ENCODE data around the gene MATK. TPM values are rescaled to one million over a fixed set of nuclear protein-coding genes. Genes with fewer than 3 reads are reported as not detected.

MATK gene
- polyA plus RNA-seq, 1 donor: 1.4 TPM

- DNase-seq (ENCODE audit: low read depth): no peak
These were observed 4.8 kb upstream of the MATK start for GRCh38 chr19:3790941-3791340.

GRCh38 chr19:3790209-3790734 is 4.1 kb upstream of the MATK start:
- DNase-seq (ENCODE audit: low read depth): no peak

- no peak for DNase-seq (ENCODE audit: low read depth)
These were observed 3.0 kb upstream of the MATK start for GRCh38 chr19:3788996-3789778.

- no peak for DNase-seq (ENCODE audit: low read depth)
These were observed 687 bp downstream of the MATK start for GRCh38 chr19:3785451-3785937.

- DNase-seq (ENCODE audit: low read depth): no peak
These were observed 1.4 kb downstream of the MATK start for GRCh38 chr19:3784607-3785450.

- DNase-seq (ENCODE audit: low read depth): no peak
These were observed 2.3 kb downstream of the MATK start for GRCh38 chr19:3783660-3784584.

- no peak for DNase-seq (ENCODE audit: low read depth)
These were observed 3.3 kb downstream of the MATK start for GRCh38 chr19:3782903-3783302.

- DNase-seq (ENCODE audit: low read depth): no peak
These were observed 3.9 kb downstream of the MATK start for GRCh38 chr19:3782330-3782729.

- no peak for DNase-seq (ENCODE audit: low read depth)
These were observed 4.6 kb downstream of the MATK start for GRCh38 chr19:3781603-3782002.

- no peak for DNase-seq (ENCODE audit: low read depth)
These were observed 5.3 kb downstream of the MATK start for GRCh38 chr19:3780786-3781304.

- DNase-seq (ENCODE audit: low read depth): no peak
These were observed 7.1 kb downstream of the MATK start for GRCh38 chr19:3778899-3779723.

- DNase-seq (ENCODE audit: low read depth): no peak
These were observed 7.9 kb downstream of the MATK start for GRCh38 chr19:3778104-3778867.

- DNase-seq (ENCODE audit: low read depth): no peak
These were observed 9.6 kb downstream of the MATK start for GRCh38 chr19:3776479-3777040.

- no peak for DNase-seq (ENCODE audit: low read depth)
These were observed 10.3 kb downstream of the MATK start for GRCh38 chr19:3775831-3776230.

- no peak for DNase-seq (ENCODE audit: low read depth)
These were observed 10.8 kb downstream of the MATK start for GRCh38 chr19:3775374-3775711.

- no peak for DNase-seq (ENCODE audit: low read depth)
These were observed 11.4 kb downstream of the MATK start for GRCh38 chr19:3774621-3775373.

- no peak for DNase-seq (ENCODE audit: low read depth)
These were observed 12.2 kb downstream of the MATK start for GRCh38 chr19:3773814-3774515.

- no peak for DNase-seq (ENCODE audit: low read depth)
These were observed 14.2 kb downstream of the MATK start, which contains the start of gene RAX2 for GRCh38 chr19:3771906-3772455. RAX2 (minus strand) TSS chr19:3772228; CDS start chr19:3771742, 486 bp downstream.
